Liver (tissue), 9 donors: ENCODE data around the gene TRMT44. TPM values are rescaled to one million over a fixed set of nuclear protein-coding genes. Genes with fewer than 3 reads are reported as not detected.

Experiments
- DNase-seq: peaks from one replicate; pipeline ENCODE4 v3.0.0-alpha.2; 2017; ENCODE audit warnings: low spot score
- H3K27ac ChIP-seq, 2 donors: one replicate each; pipeline ENCODE4 v1.7.0; 2013; ENCODE audit warnings: inconsistent platforms in 2 of 2, low read length in 2 of 2, control low read depth in 1 of 2, low read depth in 1 of 2, mild to moderate bottlenecking in 1 of 2
- H3K27me3 ChIP-seq, 4 donors: one replicate each; pipeline versions ENCODE4 v1.6.1 to v1.7.0; 2013; ENCODE audit warnings: low read length in 3 of 4, inconsistent platforms in 1 of 4, mild to moderate bottlenecking in 1 of 4, moderate library complexity in 1 of 4; ENCODE audit not compliant: control insufficient read depth in 4 of 4, insufficient read depth in 4 of 4
- H3K36me3 ChIP-seq, 4 donors: one replicate each; pipeline versions ENCODE4 v1.6.1 to v1.7.0; 2013; ENCODE audit warnings: low read length in 3 of 4, mild to moderate bottlenecking in 3 of 4, low read depth in 1 of 4, moderate library complexity in 1 of 4; ENCODE audit not compliant: control insufficient read depth in 4 of 4, insufficient read depth in 3 of 4
- H3K4me1 ChIP-seq, 4 donors: one replicate each; pipeline versions ENCODE4 v1.6.1 to v1.7.0; 2013; ENCODE audit warnings: low read length in 3 of 4, mild to moderate bottlenecking in 3 of 4, moderate library complexity in 1 of 4; ENCODE audit not compliant: control insufficient read depth in 4 of 4, insufficient read depth in 4 of 4
- H3K4me3 ChIP-seq, 3 donors: one replicate each; pipeline versions ENCODE4 v1.6.1 to v1.7.0; 2013; ENCODE audit warnings: low read length in 3 of 3, control low read depth in 1 of 3, low read depth in 1 of 3, mild to moderate bottlenecking in 1 of 3
- H3K9ac ChIP-seq, 2 donors: one replicate each; pipeline ENCODE4 v1.7.0; 2013; ENCODE audit warnings: low read length in 2 of 2, mild to moderate bottlenecking in 2 of 2, moderate library complexity in 2 of 2, control low read depth in 1 of 2, low read depth in 1 of 2
- H3K9me3 ChIP-seq, 4 donors: one replicate each; pipeline versions ENCODE4 v1.6.1 to v1.7.0; 2013; ENCODE audit warnings: low read length in 3 of 4; ENCODE audit not compliant: control insufficient read depth in 4 of 4
- ATF3 ChIP-seq: IDR thresholded peaks from 2 replicates; pipeline ENCODE4 v1.6.1; 2016; ENCODE audit warnings: antibody characterized with exemption
- CTCF ChIP-seq: fragments of 150-350 bp; IDR thresholded peaks from 2 replicates; pipeline ENCODE4 v1.5.1; 2017; ENCODE audit warnings: improper control_type of control experiment, low read depth, low read length; ENCODE audit not compliant: missing input control
- EGR1 ChIP-seq, 2 donors: IDR thresholded peaks; 2 replicates each; pipeline ENCODE4 v1.6.1; 2016 to 2018; ENCODE audit warnings: antibody characterized with exemption in 2 of 2, low read depth in 2 of 2
- FOXA1 ChIP-seq: IDR thresholded peaks from 2 replicates; pipeline ENCODE4 v1.6.1; 2016; ENCODE audit warnings: antibody characterized with exemption
- FOXA2 ChIP-seq: IDR thresholded peaks from 2 replicates; pipeline ENCODE4 v1.6.1; 2016; ENCODE audit warnings: antibody characterized with exemption
- GABPA ChIP-seq, 2 donors: IDR thresholded peaks in 1 of 2; conservative IDR thresholded peaks in 1 of 2; 2 replicates each; pipeline ENCODE4 v1.6.1; 2016; ENCODE audit warnings: antibody characterized with exemption in 2 of 2, mild to moderate bottlenecking in 1 of 2, moderate library complexity in 1 of 2
- HNF4A ChIP-seq, 2 donors: conservative IDR thresholded peaks; 2 replicates each; pipeline ENCODE4 v1.6.1; 2016; ENCODE audit warnings: antibody characterized with exemption in 2 of 2, mild to moderate bottlenecking in 2 of 2
- HNF4G ChIP-seq: IDR thresholded peaks from 2 replicates; pipeline ENCODE4 v1.6.1; 2016; ENCODE audit warnings: antibody characterized with exemption
- JUND ChIP-seq, 2 donors: IDR thresholded peaks; 2 replicates each; pipeline ENCODE4 v1.6.1; 2016; ENCODE audit warnings: antibody characterized with exemption in 2 of 2
- MAX ChIP-seq: IDR thresholded peaks from 2 replicates; pipeline ENCODE4 v1.6.1; 2016; ENCODE audit warnings: antibody characterized with exemption
- NR2F2 ChIP-seq: IDR thresholded peaks from 2 replicates; pipeline ENCODE4 v1.6.1; 2016; ENCODE audit warnings: antibody characterized with exemption
- RAD21 ChIP-seq, 2 donors: IDR thresholded peaks; 2 replicates each; pipeline ENCODE4 v1.6.1; 2016; ENCODE audit warnings: antibody characterized with exemption in 2 of 2, mild to moderate bottlenecking in 2 of 2
- REST ChIP-seq: IDR thresholded peaks from 2 replicates; pipeline ENCODE4 v1.6.1; 2016; ENCODE audit warnings: antibody characterized with exemption, mild to moderate bottlenecking
- RXRA ChIP-seq, 2 donors: IDR thresholded peaks; 2 replicates each; pipeline ENCODE4 v1.6.1; 2017 to 2018; ENCODE audit warnings: antibody characterized with exemption in 2 of 2, mild to moderate bottlenecking in 1 of 2
- SP1 ChIP-seq: IDR thresholded peaks from 2 replicates; pipeline ENCODE4 v1.6.1; 2018; ENCODE audit warnings: antibody characterized with exemption, mild to moderate bottlenecking
- TAF1 ChIP-seq: conservative IDR thresholded peaks from 2 replicates; pipeline ENCODE4 v1.6.1; 2016; ENCODE audit warnings: antibody characterized with exemption, mild to moderate bottlenecking
- YY1 ChIP-seq: IDR thresholded peaks from 2 replicates; pipeline ENCODE4 v1.6.1; 2016; ENCODE audit warnings: antibody characterized with exemption, mild to moderate bottlenecking
- ZBTB33 ChIP-seq: IDR thresholded peaks from 2 replicates; pipeline ENCODE4 v1.6.1; 2016; ENCODE audit warnings: antibody characterized with exemption
- WGBS: extraction: QIAGEN DNeasy Blood & Tissue Kit; methylation state at CpG from one replicate; pipeline ENCODE4 v1.1.7; 2013; 5-methylcytosine and 5-hydroxymethylcytosine counted together
- polyA plus RNA-seq, 2 donors: library from polyadenylated mRNA; stranded (reverse) in 1 of 2; unstranded in 1 of 2; fragments of 200-250 nt in 1 of 2; fragments of >200 nt in 1 of 2; fragmentation: Nextera tagmentation in 1 of 2; extraction: Ambion mirVana in 1 of 2; gene quantifications; one replicate each; pipeline versions ENCODE4 v1.2.1 to v1.2.3, GENCODE V29; 2013 to 2015
- total RNA-seq, 2 donors: library from RNA; depleted of rRNA; stranded (reverse); fragments of >200 nt; gene quantifications; one replicate each; pipeline ENCODE4 v1.2.3, GENCODE V29; 2014
- donor health status: healthy.
- donor health status: healthy.
- donor health status: healthy.
- donor health status: healthy.
- donor health status: healthy.

Gene TRMT44
- total and polyA plus RNA-seq, 4 donors, result 3.0 to 16.0 (median 5.7) TPM

GRCh38 chr4:8494983-8495548, 54.5 kb downstream of the TRMT44 start (continued):
- TF ChIP-seq ZBTB33 (no peak), FOXA1 (no peak), EGR1 (IDR thresholded peaks at IDR 0.05; ENCODE audit: low read depth in 2 of 2) (no peak), HNF4G (no peak), HNF4A (conservative IDR thresholded peaks at IDR 0.05) (no peak), SP1 (no peak)

- TF ChIP-seq FOXA2 (no peak), JUND (IDR thresholded peaks at IDR 0.05) (no peak), RXRA (IDR thresholded peaks at IDR 0.05) (no peak), NR2F2 (no peak), GABPA (IDR thresholded peaks at IDR 0.05 in 1 of 2, conservative IDR thresholded peaks at IDR 0.05 in 1 of 2) (no peak), TAF1 (no peak), HNF4A (conservative IDR thresholded peaks at IDR 0.05) (no peak), MAX (no peak)
- 95% methylated on average over 3 of the region's 3 CpGs for WGBS
- Histone ChIP-seq H3K9ac (no peak overlapping the region), H3K36me3 (no peaks in the 10 kb centered on the region), H3K27me3 (no peaks in the 10 kb centered on the region), H3K27ac (no peak overlapping the region), H3K4me3 (no peak overlapping the region), H3K4me1 (no peaks in the 10 kb centered on the region), H3K9me3 (peaks cover 0 to 2% (median 0%) of the 10 kb centered on the region in 4 donors)
- no peak for DNase-seq
Measured at GRCh38 chr4:8495803-8496202, 55.2 kb downstream of the TRMT44 start.

GRCh38 chr4:8497762-8498161, 57.2 kb downstream of the TRMT44 start:
- WGBS, result 96% methylated on average over 3 of the region's 3 CpGs
- H3K4me3 ChIP-seq, result no peak overlapping the region

More at GRCh38 chr4:8497762-8498161, 57.2 kb downstream of the TRMT44 start:
- Histone ChIP-seq H3K9ac (no peak overlapping the region), H3K9me3 (peaks cover 0 to 2% (median 0%) of the 10 kb centered on the region in 4 donors), H3K27me3 (no peaks in the 10 kb centered on the region), H3K27ac (no peak overlapping the region), H3K36me3 (no peaks in the 10 kb centered on the region), H3K4me1 (no peaks in the 10 kb centered on the region)
- no peak for TF ChIP-seq FOXA1
- no peak for TF ChIP-seq ATF3
- TF ChIP-seq SP1, result no peak
- TF ChIP-seq TAF1, result no peak
- TF ChIP-seq REST, result no peak
- no peak for TF ChIP-seq HNF4A (conservative IDR thresholded peaks at IDR 0.05)
- TF ChIP-seq ZBTB33, result no peak
- TF ChIP-seq FOXA2, result no peak
- no peak for TF ChIP-seq EGR1 (IDR thresholded peaks at IDR 0.05; ENCODE audit: low read depth in 2 of 2)
- no peak for TF ChIP-seq GABPA (IDR thresholded peaks at IDR 0.05 in 1 of 2, conservative IDR thresholded peaks at IDR 0.05 in 1 of 2)
- TF ChIP-seq NR2F2, result no peak
- TF ChIP-seq CTCF, result no peak
- no peak for TF ChIP-seq RXRA (IDR thresholded peaks at IDR 0.05)
- no peak for TF ChIP-seq RAD21 (IDR thresholded peaks at IDR 0.05)
- no peak for TF ChIP-seq HNF4G
- TF ChIP-seq YY1, result no peak
- no peak for DNase-seq
